SIG-M5 treated with dmso at 0.1 percent for 504 hours (cell line): Measurements from ENCODE around the gene GPR155.
A peak's percentile ranks its signal among the peaks of the same experiment; 100 is the strongest.
"Not testable (repeated sequence)": the region's sequence is repeated elsewhere in the genome, so short reads cannot be mapped to it uniquely, and the experiment has no call there.

Source experiments
- DNase-seq: peaks from one replicate; lab custom pipeline; 2025; ENCODE audit not compliant: unreplicated experiment; lab: John Stamatoyannopoulos, UW

Gene GPR155

DNA sequence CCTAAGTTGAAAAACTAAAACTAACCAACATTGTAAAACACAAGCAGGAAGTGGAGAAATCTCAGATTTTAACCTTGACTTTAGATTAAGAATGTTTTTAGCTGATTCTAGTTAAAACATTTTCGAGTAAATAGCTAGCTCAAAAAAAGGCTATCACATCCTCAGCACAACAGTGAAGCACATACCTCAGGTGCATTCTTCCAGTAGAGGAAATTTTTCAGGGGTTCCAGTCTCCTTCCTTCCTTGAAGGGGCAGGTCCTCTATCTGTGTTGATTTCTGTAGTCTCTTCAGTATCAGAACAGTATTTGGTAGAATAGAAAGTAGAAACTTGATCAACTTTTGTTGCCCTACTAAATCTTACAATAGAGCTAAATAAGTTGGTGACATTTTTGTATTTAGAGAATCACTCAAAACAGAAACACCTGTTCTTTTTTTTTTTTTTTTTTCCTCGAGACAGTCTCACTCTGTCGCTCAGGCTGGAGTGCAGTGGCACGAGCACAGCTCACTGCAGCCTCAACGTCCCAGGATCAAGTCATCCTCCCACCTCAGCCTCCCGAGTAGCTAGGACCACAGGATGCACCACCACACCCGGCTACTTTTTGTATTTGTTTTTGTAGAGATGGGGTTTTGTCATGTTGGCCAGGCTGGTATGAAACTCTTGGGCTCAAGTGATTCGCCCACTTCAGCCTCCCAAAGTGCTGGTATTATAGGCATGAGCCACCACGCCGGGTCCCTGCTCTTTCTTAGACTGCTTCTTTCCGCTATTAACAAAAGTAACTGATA, 6.9 kb upstream of the GPR155 start:
- DNase-seq, result no peak

DNA sequence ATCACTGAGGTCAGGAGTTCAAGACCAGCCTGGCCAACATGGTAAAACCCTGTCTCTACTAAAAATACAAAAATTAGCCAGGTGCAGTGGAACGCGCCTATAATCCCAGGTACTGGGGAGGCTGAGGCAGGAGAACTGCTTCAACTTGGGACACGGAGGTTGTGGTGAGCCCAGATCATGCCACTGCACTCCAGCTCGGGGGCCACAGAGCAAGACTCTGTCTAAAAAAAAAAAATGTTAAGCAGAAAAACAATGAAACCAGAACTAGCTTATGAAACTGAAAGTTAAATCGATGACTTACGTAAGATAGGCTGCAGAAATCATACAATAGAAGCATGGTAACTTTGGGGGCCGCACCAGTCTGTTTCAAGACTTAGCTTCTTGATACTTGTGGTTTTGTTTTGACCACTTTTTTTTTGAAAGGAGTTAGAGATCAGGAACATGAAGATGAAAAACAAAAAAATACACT, 6.2 kb upstream of the GPR155 start:
- peak; percentile 96 for DNase-seq

GRCh38 chr2:174491947-174492346, 5.1 kb upstream of the GPR155 start:
- DNase-seq, result no peak

GRCh38 chr2:174490051-174490450, 3.2 kb upstream of the GPR155 start:
- no peak for DNase-seq

DNA sequence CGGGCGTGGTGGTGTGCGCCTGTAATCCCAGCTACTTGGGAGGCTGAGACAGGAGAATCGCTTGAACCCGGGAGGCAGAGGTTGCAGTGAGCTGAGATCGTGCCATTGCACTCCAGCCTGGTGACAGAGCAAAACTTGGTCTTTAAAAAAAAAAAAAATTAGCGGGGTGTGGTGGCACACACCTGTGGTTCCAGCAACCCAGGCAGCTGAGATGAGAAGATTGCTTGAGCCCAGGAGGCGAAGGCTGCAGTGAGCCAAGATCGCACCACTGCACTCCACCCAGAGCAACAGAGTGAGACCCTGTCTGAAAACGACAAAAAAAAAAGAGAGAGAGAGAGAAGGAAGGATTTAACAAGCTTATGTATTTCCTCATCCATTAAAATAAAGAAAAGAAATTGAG, 2.7 kb upstream of the GPR155 start:
- DNase-seq, result not testable (repeated sequence)

- no peak for DNase-seq
Measured at GRCh38 chr2:174487820-174488162, 962 bp upstream of the GPR155 start.

- DNase-seq, result peak; percentile 94
Measured at GRCh38 chr2:174487108-174487819, 435 bp upstream of the GPR155 start.

- DNase-seq, result no peak
Measured at GRCh38 chr2:174485788-174486562, 854 bp downstream of the GPR155 start.

DNA sequence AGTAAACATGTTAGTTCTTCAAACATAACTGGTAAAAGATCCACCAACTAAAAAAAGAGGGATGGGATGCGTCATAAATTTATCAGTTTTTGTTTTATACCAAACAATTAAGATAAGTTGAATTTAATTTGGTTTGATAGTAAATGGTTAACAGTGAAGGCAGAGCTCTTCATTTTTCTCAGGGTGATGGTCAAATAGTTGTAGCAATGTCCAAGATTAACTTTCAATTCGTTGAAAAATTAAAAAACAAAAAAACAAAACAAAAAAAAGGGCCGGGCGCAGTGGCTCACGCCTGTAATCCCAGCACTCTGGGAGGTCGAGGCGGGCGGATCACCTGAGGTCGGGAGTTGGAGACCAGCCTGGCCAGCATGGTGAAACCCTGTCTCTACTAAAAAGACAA, 1.8 kb downstream of the GPR155 start:
- DNase-seq, result not testable (repeated sequence)

DNA sequence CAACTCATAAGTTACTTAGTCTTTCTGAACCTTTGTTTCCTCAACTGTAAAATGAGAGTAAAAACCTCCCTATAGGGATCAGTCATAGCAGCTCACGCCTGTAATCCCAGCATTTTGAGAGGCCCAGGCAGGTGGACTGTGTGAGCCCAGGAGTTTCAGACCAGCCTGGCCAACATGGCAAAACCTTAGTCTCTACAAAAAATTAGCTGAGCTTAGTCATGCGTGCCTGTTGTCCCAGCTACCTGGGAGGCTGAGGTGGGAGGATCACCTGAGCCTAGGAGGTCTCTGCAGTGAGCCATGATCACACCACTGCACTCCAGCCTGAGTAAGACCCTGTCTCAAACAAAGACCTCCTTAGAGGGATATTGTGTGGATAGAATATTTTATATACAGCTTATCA, 2.3 kb downstream of the GPR155 start:
- DNase-seq, result no peak

GRCh38 chr2:174482854-174483253, 4.0 kb downstream of the GPR155 start:
- no peak for DNase-seq

DNA sequence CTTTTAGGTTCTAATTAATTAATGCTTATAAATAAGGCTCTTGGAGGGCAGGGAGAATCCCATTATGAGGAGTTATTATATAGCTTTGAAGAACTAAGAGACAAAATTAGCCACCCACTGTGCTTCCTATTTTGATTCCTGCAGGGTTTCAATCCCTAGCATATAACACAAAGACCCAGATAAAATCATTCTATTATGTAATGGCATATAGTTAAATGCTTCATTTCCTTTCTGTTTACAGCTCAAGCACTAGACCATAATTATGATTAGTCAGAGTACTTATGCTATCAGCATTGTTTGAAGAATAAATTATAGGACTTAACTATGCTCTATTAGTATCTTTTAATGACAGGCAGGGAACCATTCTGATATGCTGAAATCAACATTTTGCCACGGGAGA, 9.1 kb downstream of the GPR155 start:
- DNase-seq, result no peak

- no peak for DNase-seq
Measured at GRCh38 chr2:174473796-174474195, 13.0 kb downstream of the GPR155 start.

GRCh38 chr2:174465327-174465726, 21.5 kb downstream of the GPR155 start:
- DNase-seq, result no peak

GRCh38 chr2:174461221-174461620, 25.6 kb downstream of the GPR155 start:
- no peak for DNase-seq

GRCh38 chr2:174454566-174454965, 32.3 kb downstream of the GPR155 start:
- DNase-seq, result no peak

DNA sequence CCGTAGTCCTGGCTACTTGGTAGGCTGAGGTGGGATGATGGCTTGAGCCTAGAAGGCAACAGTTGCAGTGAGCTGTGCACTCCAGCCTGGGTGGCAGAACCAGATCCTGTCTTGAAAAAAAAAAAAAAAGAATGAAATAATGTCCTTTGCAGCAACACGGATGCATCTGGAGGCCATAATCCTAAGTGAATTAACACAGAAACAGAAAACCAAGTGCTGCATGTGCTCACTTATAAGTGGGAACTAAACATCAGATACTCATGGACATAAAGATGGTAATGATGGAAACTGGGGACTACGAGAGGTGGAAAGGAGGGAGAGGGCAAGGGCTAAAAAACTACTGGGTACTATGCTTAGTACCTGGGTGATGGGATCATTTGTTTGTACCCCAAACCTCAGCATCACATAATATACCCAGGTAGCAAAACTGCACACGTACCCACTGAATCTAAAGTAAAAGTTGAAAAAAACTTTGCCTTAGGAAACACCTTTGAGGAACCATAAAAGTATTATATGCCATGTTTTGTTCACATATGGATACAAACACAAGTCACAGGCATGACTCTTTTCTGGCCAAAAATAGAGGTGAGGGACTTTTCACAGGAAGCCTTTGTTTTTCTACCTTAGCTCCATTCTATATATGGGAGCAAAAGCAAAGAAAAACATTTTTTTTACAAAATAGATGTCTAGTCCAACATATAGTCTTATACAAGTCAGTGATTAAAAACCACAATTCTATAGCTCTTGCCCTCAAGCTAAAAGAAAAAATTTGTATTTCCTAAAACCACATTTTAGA, 36.6 kb downstream of the GPR155 start:
- DNase-seq, result no peak

- DNase-seq, result no peak
Measured at GRCh38 chr2:174449033-174449432, 37.8 kb downstream of the GPR155 start.

DNA sequence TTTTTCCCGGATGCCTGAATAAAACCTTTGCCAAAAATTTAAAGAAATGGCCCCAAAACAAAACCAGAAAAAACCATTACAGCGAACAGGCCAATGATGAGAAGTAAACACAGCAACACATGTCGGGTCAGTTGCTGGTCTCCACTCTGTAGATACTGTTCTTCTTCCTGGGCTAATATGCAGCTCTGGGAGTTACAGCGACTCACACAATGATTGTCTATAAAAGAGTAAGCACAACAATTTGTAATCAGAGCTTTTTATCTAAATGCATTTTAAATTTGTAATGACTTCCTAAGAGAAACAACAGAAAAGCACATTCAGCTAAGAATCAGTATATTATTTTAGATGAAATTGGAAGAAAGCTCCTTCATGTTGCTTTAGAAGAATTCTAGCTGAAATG, 40.3 kb downstream of the GPR155 start:
- no peak for DNase-seq

DNA sequence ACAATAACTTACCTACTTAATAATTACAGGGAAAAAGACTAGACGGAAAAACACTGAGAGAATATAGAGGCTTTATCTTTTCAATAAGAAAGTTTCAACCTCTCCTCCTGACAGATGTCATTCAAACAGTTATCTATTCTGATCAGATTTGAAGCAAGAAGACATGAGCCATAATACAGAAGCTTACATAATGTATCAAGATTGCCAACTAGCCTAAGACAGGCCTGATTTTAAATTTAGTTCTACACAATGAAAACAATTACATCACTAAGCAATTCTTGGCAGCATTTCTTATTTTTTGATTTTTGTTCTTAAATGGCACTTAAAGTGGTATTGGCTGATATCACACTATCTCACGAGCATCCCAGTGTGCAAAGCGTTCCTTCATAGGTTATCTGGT, 41.6 kb downstream of the GPR155 start:
- no peak for DNase-seq

- DNase-seq, result no peak
Measured at GRCh38 chr2:174444761-174445160, 42.1 kb downstream of the GPR155 start.
